Endothelial cell of umbilical vein (primary cell): ENCODE data around the gene RTN4. TPM values are rescaled to one million over a fixed set of nuclear protein-coding genes. Genes with fewer than 3 reads are reported as not detected.

ENCODE experiments used
- BruUV-seq: library from RNA; stranded (reverse); fragments of 400-500 nt; replicated peaks from 2 replicates; lab custom pipeline; 2021; lab: Mats Ljungman, UMichigan
- CTCF ChIA-PET: fragments of 300-600, 350-600 bp; sonication (Branson Sonifier 250); formaldehyde crosslinking; loops from one replicate; lab custom pipeline; 2021; ENCODE audit warnings: antibody characterized with exemption, inconsistent platforms; lab: Charles Lee
- POLR2A ChIA-PET: fragments of 300-600, 350-600 bp; sonication (Branson Sonifier 250); formaldehyde crosslinking; loops from one replicate; lab custom pipeline; 2021; ENCODE audit warnings: antibody characterized with exemption, inconsistent platforms; lab: Charles Lee
- DNase-seq: peaks from one replicate; pipeline ENCODE4 v3.0.0-alpha.2; 2011; ENCODE audit warnings: low read depth, low spot score
- FAIRE-seq: peaks from 2 replicates; lab custom pipeline; 2011; peaks lifted over from hg19 to GRCh38; lab: Jason Lieb, UNC
- H2AFZ ChIP-seq: 2 replicates; pipeline ENCODE4 v1.6.0; 2012; ENCODE audit warnings: low read depth, low read length, control low read depth, inconsistent platforms
- H3K27ac ChIP-seq: 2 replicates; pipeline ENCODE4 v1.5.1; 2011; ENCODE audit warnings: low read depth, mild to moderate bottlenecking, control low read depth, low read length, moderate library complexity; ENCODE audit not compliant: insufficient read depth
- H3K27me3 ChIP-seq, 2 experiments: 2 replicates each; pipeline versions ENCODE4 v1.6.0 to v1.6.1; 2011; ENCODE audit warnings: low read length in 2 of 2, mixed read lengths in 1 of 2; ENCODE audit not compliant: control insufficient read depth in 2 of 2, insufficient read depth in 2 of 2
- H3K36me3 ChIP-seq, 2 experiments: 2 replicates in 1 of 2; 3 replicates in 1 of 2; pipeline ENCODE4 v1.5.1; 2011; ENCODE audit warnings: low read length in 2 of 2, mild to moderate bottlenecking in 1 of 2, moderate library complexity in 1 of 2; ENCODE audit not compliant: control insufficient read depth in 2 of 2, insufficient read depth in 2 of 2; ENCODE audit errors: extremely low read depth in 1 of 2
- H3K4me1 ChIP-seq: 3 replicates; pipeline ENCODE4 v1.5.1; 2011; ENCODE audit warnings: mild to moderate bottlenecking, low read length; ENCODE audit not compliant: control insufficient read depth, insufficient read depth; ENCODE audit errors: extremely low read depth
- H3K4me2 ChIP-seq: 2 replicates; pipeline ENCODE4 v1.6.1; 2011; ENCODE audit warnings: low read length, control low read depth, mixed read lengths; ENCODE audit not compliant: insufficient read depth
- H3K4me3 ChIP-seq, 3 experiments: fragments of 200-600 bp in 1 of 3; sonication (generic), shearing (Covaris generic) in 1 of 3; replicated peaks in 1 of 3; 2 replicates each; pipeline ENCODE4 v1.5.1; 2011 to 2016; ENCODE audit warnings: control low read depth in 3 of 3, low read length in 3 of 3, mild to moderate bottlenecking in 2 of 3, inconsistent platforms in 1 of 3, low read depth in 1 of 3, moderate library complexity in 1 of 3; ENCODE audit not compliant: insufficient read depth in 1 of 3
- H3K79me2 ChIP-seq: 2 replicates; pipeline ENCODE4 v1.6.0; 2012; ENCODE audit warnings: low read length, inconsistent platforms; ENCODE audit not compliant: control insufficient read depth, insufficient read depth
- H3K9ac ChIP-seq: replicated peaks from 2 replicates; pipeline ENCODE3; 2011; ENCODE audit warnings: low read length, control low read depth; ENCODE audit not compliant: insufficient read depth; ENCODE audit errors: extremely low read depth
- H3K9me1 ChIP-seq: replicated peaks from 3 replicates; pipeline ENCODE4 v1.6.0; 2011; ENCODE audit warnings: mild to moderate bottlenecking, low read length; ENCODE audit not compliant: control insufficient read depth, insufficient read depth; ENCODE audit errors: extremely low read depth
- H3K9me3 ChIP-seq: replicated peaks from 2 replicates; pipeline ENCODE4 v1.5.1; 2012; ENCODE audit warnings: low read length, inconsistent platforms; ENCODE audit not compliant: control insufficient read depth, insufficient read depth
- H4K20me1 ChIP-seq: replicated peaks from 2 replicates; pipeline ENCODE3; 2011; ENCODE audit warnings: mild to moderate bottlenecking, low read length; ENCODE audit not compliant: control insufficient read depth, insufficient read depth; ENCODE audit errors: extremely low read depth
- EZH2 ChIP-seq: IDR thresholded peaks from 2 replicates; pipeline ENCODE4 v1.6.1; 2012; ENCODE audit warnings: borderline replicate concordance, low read depth, mild to moderate bottlenecking, moderate library complexity, low read length, inconsistent platforms; ENCODE audit not compliant: severe bottlenecking
- FOS ChIP-seq: IDR thresholded peaks from 2 replicates; pipeline ENCODE4 v1.6.1; 2011; ENCODE audit warnings: mild to moderate bottlenecking, low read length, moderate library complexity, borderline replicate concordance; ENCODE audit not compliant: insufficient read depth
- GATA2 ChIP-seq: IDR thresholded peaks from 2 replicates; pipeline ENCODE4 v1.7.0; 2011; ENCODE audit warnings: low read depth, mild to moderate bottlenecking, moderate library complexity, mixed read lengths, low read length; ENCODE audit not compliant: insufficient read length, insufficient read depth
- JUN ChIP-seq: IDR thresholded peaks from 2 replicates; pipeline ENCODE4 v1.6.1; 2011; ENCODE audit warnings: borderline replicate concordance, low read depth; ENCODE audit not compliant: insufficient read length, insufficient read depth
- MYC ChIP-seq: IDR thresholded peaks from one replicate; pipeline ENCODE4 v1.6.1; 2011; ENCODE audit warnings: mild to moderate bottlenecking, low read depth, low read length
- POLR2A ChIP-seq: IDR thresholded peaks from 2 replicates; pipeline ENCODE4 v1.6.1; 2012; ENCODE audit warnings: low read depth, mild to moderate bottlenecking, control low read depth, low read length
- POLR2AphosphoS5 ChIP-seq: IDR thresholded peaks from 2 replicates; pipeline ENCODE4 v1.6.1; 2012; ENCODE audit warnings: low read depth, mild to moderate bottlenecking, control low read depth, low read length, moderate library complexity; ENCODE audit not compliant: insufficient read depth
- dilution Hi-C: fragments of 300-500 bp; cut with MboI; formaldehyde crosslinking; loops from one replicate; pipeline ENCODE4 v1.15.0; 2019; ENCODE audit warnings: low sequenced_read_pairs; ENCODE audit not compliant: extremely low pct_ligation_motif_present
- intact Hi-C: fragments of 100-400 bp; cut with micrococcal nuclease; formaldehyde crosslinking; loops from one replicate; pipeline ENCODE4 v1.10.0; 2022
- polyA plus RNA-seq, 4 experiments: library from polyadenylated mRNA; depleted of rRNA in 3 of 4; stranded (reverse) in 3 of 4; unstranded in 1 of 4; fragments of >200 nt; gene quantifications; 2 replicates each; pipeline versions ENCODE4 v1.2.1 to v1.2.3, GENCODE V29; 2011 to 2012; ENCODE audit warnings: missing spikeins in 1 of 4
- total RNA-seq: library from RNA; stranded (reverse); gene quantifications from 2 replicates; pipeline ENCODE4 v1.2.3, GENCODE V29; 2021
- TF ChIP-seq, protein P1 (sequence below): IDR thresholded peaks from 2 replicates; pipeline ENCODE4 v1.6.1; 2011; ENCODE audit not compliant: insufficient read depth, insufficient read length
- TF ChIP-seq, protein P2 (sequence below), 2 donors: IDR thresholded peaks; 1 replicate in 1 of 2; 2 replicates in 1 of 2; pipeline ENCODE4 v1.5.1; 2011; ENCODE audit warnings: low read length in 2 of 2, mild to moderate bottlenecking in 2 of 2, moderate library complexity in 2 of 2, control low read depth in 1 of 2, inconsistent platforms in 1 of 2, low read depth in 1 of 2; ENCODE audit not compliant: insufficient read depth in 1 of 2; ENCODE audit errors: extremely low read depth in 1 of 2

RTN4 gene
- total and polyA plus RNA-seq, 2 donors (not counting 3 experiments of a cell fraction or from before 2014, with no cell fraction given), result 253 to 486 TPM

DNA sequence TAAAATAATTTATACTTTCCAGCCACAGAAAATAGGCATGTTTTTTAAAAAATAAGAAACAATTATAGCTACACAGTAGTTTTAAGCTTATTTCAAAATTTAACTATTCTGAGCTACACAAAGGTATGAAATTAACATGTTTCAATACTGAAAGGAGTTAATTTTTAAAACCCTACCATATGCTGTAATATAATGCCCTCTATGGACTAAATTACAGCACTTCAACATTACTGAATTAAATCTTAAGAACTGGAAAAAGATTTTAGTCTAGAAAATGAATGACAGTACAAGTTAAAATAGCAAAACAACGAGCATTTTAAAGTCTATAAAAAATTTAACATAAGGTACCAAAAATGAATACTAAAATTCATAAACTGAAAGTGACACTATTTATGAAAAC lies 36.3 kb downstream of the RTN4 start:
- Histone ChIP-seq H3K9ac (no peak overlapping the region), H3K27me3 (no peaks in the 10 kb centered on the region), H3K4me1 (peaks cover 53% of the 10 kb centered on the region), H3K9me1 (no peaks in the 10 kb centered on the region), H3K4me3 (no peak overlapping the region), H4K20me1 (peaks cover 63% of the 10 kb centered on the region), H3K36me3 (peaks cover 0 to 1% of the 10 kb centered on the region in 2 experiments), H3K9me3 (no peaks in the 10 kb centered on the region), H3K79me2 (peaks cover 100% of the 10 kb centered on the region), H2AFZ (no peak overlapping the region), H3K27ac (no peak overlapping the region), H3K4me2 (no peak overlapping the region)
- dilution Hi-C loops, result no loop called here
- TF ChIP-seq, protein P1, sequence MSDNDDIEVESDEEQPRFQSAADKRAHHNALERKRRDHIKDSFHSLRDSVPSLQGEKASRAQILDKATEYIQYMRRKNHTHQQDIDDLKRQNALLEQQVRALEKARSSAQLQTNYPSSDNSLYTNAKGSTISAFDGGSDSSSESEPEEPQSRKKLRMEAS, result no peak
- no peak for TF ChIP-seq FOS
- no peak for TF ChIP-seq EZH2
- no peak for TF ChIP-seq JUN
- TF ChIP-seq GATA2, result no peak
- no peak for TF ChIP-seq POLR2AphosphoS5
- TF ChIP-seq MYC, result no peak
- no peak for TF ChIP-seq POLR2A
- TF ChIP-seq, protein P2, sequence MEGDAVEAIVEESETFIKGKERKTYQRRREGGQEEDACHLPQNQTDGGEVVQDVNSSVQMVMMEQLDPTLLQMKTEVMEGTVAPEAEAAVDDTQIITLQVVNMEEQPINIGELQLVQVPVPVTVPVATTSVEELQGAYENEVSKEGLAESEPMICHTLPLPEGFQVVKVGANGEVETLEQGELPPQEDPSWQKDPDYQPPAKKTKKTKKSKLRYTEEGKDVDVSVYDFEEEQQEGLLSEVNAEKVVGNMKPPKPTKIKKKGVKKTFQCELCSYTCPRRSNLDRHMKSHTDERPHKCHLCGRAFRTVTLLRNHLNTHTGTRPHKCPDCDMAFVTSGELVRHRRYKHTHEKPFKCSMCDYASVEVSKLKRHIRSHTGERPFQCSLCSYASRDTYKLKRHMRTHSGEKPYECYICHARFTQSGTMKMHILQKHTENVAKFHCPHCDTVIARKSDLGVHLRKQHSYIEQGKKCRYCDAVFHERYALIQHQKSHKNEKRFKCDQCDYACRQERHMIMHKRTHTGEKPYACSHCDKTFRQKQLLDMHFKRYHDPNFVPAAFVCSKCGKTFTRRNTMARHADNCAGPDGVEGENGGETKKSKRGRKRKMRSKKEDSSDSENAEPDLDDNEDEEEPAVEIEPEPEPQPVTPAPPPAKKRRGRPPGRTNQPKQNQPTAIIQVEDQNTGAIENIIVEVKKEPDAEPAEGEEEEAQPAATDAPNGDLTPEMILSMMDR (IDR thresholded peaks at IDR 0.05; ENCODE audit: extremely low read depth in 1 of 2, insufficient read depth in 1 of 2, low read depth in 1 of 2, low read length in 2 of 2), result no peak
- DNase-seq, result no peak
- ChIA-PET CTCF (interaction anchor here (0.9 to 5.0 kb wide), 6 partner anchors 8 to 160 kb away, joined by 3 to 47 read pairs (median 19); partner anchors contain the start of gene RTN4), POLR2A (no interaction called here)
- no TSS peak for BruUV-seq
- FAIRE-seq, result no peak
- intact Hi-C loops, result loop anchor here (2.0 kb wide), 1 partner anchor 115 kb away; no protein-coding TSS in a partner anchor
